ENCODE data around the gene FAM234B. TPM values are rescaled to one million over a fixed set of nuclear protein-coding genes. Genes with fewer than 3 reads are reported as not detected.

FAM234B gene
- total RNA-seq, 1 experiment from 2014 or later: 13.3 TPM

- no peaks in the 10 kb centered on the region for H3K27me3 ChIP-seq (ENCODE audit: control insufficient read depth, insufficient read depth, low read length)
- H3K4me3 ChIP-seq (ENCODE audit: insufficient read depth, low read depth, low read length): no peak overlapping the region
- H3K36me3 ChIP-seq (replicated peaks; ENCODE audit: control insufficient read depth, insufficient read depth, low read length): no peaks in the 10 kb centered on the region
- no peak for DNase-seq
Observed at GRCh38 chr12:13119826-13120225, 75.6 kb downstream of the FAM234B start.

- H3K4me3 ChIP-seq (ENCODE audit: insufficient read depth, low read depth, low read length): no peak overlapping the region
- no peaks in the 10 kb centered on the region for H3K36me3 ChIP-seq (replicated peaks; ENCODE audit: control insufficient read depth, insufficient read depth, low read length)
- no peak for DNase-seq
- H3K27me3 ChIP-seq (ENCODE audit: control insufficient read depth, insufficient read depth, low read length): no peaks in the 10 kb centered on the region
Observed at GRCh38 chr12:13120413-13120812, 76.2 kb downstream of the FAM234B start.

GRCh38 chr12:13121568-13121967 is 77.4 kb downstream of the FAM234B start:
- H3K27me3 ChIP-seq (ENCODE audit: control insufficient read depth, insufficient read depth, low read length): no peaks in the 10 kb centered on the region
- DNase-seq: no peak
- no peak overlapping the region for H3K4me3 ChIP-seq (ENCODE audit: insufficient read depth, low read depth, low read length)
- H3K36me3 ChIP-seq (replicated peaks; ENCODE audit: control insufficient read depth, insufficient read depth, low read length): no peaks in the 10 kb centered on the region

GRCh38 chr12:13124656-13125505 is 80.7 kb downstream of the FAM234B start:
- Histone ChIP-seq H3K4me3 (ENCODE audit: insufficient read depth, low read depth, low read length) (no peak overlapping the region), H3K36me3 (replicated peaks; ENCODE audit: control insufficient read depth, insufficient read depth, low read length) (no peaks in the 10 kb centered on the region), H3K27me3 (ENCODE audit: control insufficient read depth, insufficient read depth, low read length) (no peaks in the 10 kb centered on the region)
- DNase-seq: no peak

- DNase-seq: no peak
- Histone ChIP-seq H3K4me3 (ENCODE audit: insufficient read depth, low read depth, low read length) (no peak overlapping the region), H3K27me3 (ENCODE audit: control insufficient read depth, insufficient read depth, low read length) (no peaks in the 10 kb centered on the region), H3K36me3 (replicated peaks; ENCODE audit: control insufficient read depth, insufficient read depth, low read length) (no peaks in the 10 kb centered on the region)
Observed at GRCh38 chr12:13125996-13126395, 81.8 kb downstream of the FAM234B start.

- DNase-seq: no peak
- no peak overlapping the region for H3K4me3 ChIP-seq (ENCODE audit: insufficient read depth, low read depth, low read length)
- H3K36me3 ChIP-seq (replicated peaks; ENCODE audit: control insufficient read depth, insufficient read depth, low read length): no peaks in the 10 kb centered on the region
- no peaks in the 10 kb centered on the region for H3K27me3 ChIP-seq (ENCODE audit: control insufficient read depth, insufficient read depth, low read length)
Observed at GRCh38 chr12:13126494-13126893, 82.3 kb downstream of the FAM234B start.

GRCh38 chr12:13127444-13127843 is 83.3 kb downstream of the FAM234B start:
- no peaks in the 10 kb centered on the region for H3K27me3 ChIP-seq (ENCODE audit: control insufficient read depth, insufficient read depth, low read length)
- H3K36me3 ChIP-seq (replicated peaks; ENCODE audit: control insufficient read depth, insufficient read depth, low read length): no peaks in the 10 kb centered on the region
- DNase-seq: no peak
- H3K4me3 ChIP-seq (ENCODE audit: insufficient read depth, low read depth, low read length): no peak overlapping the region

GRCh38 chr12:13128291-13128965 is 84.2 kb downstream of the FAM234B start:
- no peaks in the 10 kb centered on the region for H3K36me3 ChIP-seq (replicated peaks; ENCODE audit: control insufficient read depth, insufficient read depth, low read length)
- H3K4me3 ChIP-seq (ENCODE audit: insufficient read depth, low read depth, low read length): no peak overlapping the region
- DNase-seq: no peak
- H3K27me3 ChIP-seq (ENCODE audit: control insufficient read depth, insufficient read depth, low read length): no peaks in the 10 kb centered on the region

GRCh38 chr12:13130981-13131380 is 86.8 kb downstream of the FAM234B start:
- no peaks in the 10 kb centered on the region for H3K36me3 ChIP-seq (replicated peaks; ENCODE audit: control insufficient read depth, insufficient read depth, low read length)
- no peak for DNase-seq
- H3K27me3 ChIP-seq (ENCODE audit: control insufficient read depth, insufficient read depth, low read length): no peaks in the 10 kb centered on the region
- H3K4me3 ChIP-seq (ENCODE audit: insufficient read depth, low read depth, low read length): no peak overlapping the region

Other genes with a start within 250 kb of the FAM234B start
- 69.7 and 74.7 TPM in 2 replicates for gene DDX47, start 231.0 kb upstream of the FAM234B start, total RNA-seq (2014; rRNA removed; shearing (Covaris generic))
- 0.07 TPM in 1 of 2 replicates, not detected in the other for gene GPRC5A, start 152.8 kb upstream of the FAM234B start, total RNA-seq (2014; rRNA removed; shearing (Covaris generic))
- gene GPRC5D, start 92.2 kb upstream of the FAM234B start, total RNA-seq (2014; rRNA removed; shearing (Covaris generic)): 0.31 TPM in 1 of 2 replicates, not detected in the other
- gene HEBP1, start 44.1 kb upstream of the FAM234B start, total RNA-seq (2014; rRNA removed; shearing (Covaris generic)): 5.0 and 5.6 TPM in 2 replicates
- gene GSG1, start 59.3 kb downstream of the FAM234B start, total RNA-seq (2014; rRNA removed; shearing (Covaris generic)): 0.07 TPM in 1 of 2 replicates, not detected in the other
- 0.44 and 0.48 TPM in 2 replicates for gene EMP1, start 152.3 kb downstream of the FAM234B start, total RNA-seq (2014; rRNA removed; shearing (Covaris generic))

Data from H7 (cell line).